HG03039 (cell line): ENCODE measurements around the gene STK26.
"Not testable (repeated sequence)": the region's sequence is repeated elsewhere in the genome, so short reads cannot be mapped to it uniquely, and the experiment has no call there.

ENCODE experiments used
- ATAC-seq: cut with Tn5 transposase; IDR thresholded peaks from one replicate; pipeline ENCODE4 v1.9.1; 2021; ENCODE audit warnings: mild to moderate bottlenecking, moderate library complexity; ENCODE audit not compliant: unreplicated experiment

The STK26 gene

DNA sequence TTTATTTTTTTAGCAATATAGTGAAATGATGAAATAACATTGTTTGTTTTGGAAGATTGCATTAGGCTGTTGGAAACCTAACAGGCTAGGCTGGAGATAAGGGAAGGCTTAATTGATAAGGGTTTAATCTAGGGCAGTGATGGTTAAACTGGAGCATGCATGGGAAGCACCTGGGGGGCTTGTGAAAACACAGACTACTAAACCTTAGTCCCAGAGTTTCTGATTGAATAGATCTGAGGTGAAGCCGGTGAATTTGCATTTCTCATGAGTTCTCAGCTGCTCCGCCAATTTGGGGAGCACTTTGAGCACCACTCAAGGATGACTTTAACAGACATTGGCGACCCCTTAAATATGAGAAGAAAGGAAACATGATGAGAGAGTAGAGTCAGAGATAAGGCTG lies 11.5 kb downstream of the STK26 start:
- ATAC-seq, result no peak

DNA sequence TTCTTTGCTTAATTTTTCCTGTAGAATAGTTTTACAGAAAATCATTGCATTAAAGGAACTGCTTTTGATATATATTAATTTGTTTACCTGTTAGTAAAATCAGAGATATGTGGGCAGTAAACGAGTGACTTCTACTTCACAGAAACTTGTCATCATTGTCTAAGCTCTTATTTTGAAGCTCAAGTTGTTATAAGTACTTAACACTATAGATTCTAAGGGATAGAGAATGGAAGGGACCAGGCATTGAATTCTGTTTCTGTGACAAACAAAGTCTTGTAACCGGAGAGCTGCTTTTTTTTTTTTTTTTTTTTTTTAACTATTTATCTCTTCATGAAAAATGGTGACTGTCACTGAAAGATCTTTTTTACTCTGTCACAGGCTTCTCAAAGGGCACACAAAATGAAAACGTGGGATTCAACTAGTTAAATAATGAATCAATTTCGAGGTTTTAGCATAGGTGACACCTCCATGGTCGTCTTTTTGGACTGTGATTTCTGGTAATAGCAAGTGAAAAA lies 14.4 kb downstream of the STK26 start:
- ATAC-seq, result no peak

DNA sequence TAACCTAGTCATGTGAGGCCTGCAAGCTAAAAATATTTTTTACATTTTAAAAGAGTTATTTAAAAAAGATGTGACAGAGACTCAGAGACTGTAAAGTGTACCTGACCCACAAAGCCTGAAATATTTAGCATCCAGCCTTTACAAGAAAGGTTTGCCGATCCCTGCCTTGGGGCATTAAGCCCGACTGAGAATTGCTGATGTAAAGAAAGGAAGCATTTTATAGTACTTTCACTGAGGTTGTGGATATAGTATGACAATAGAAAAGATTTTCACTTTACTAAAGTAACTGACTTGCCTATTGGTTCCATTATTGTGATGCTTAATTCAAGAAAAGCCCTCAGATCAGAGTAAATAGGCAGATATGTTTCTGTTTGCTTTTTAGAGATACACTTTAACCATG lies 17.0 kb downstream of the STK26 start:
- no peak for ATAC-seq

DNA sequence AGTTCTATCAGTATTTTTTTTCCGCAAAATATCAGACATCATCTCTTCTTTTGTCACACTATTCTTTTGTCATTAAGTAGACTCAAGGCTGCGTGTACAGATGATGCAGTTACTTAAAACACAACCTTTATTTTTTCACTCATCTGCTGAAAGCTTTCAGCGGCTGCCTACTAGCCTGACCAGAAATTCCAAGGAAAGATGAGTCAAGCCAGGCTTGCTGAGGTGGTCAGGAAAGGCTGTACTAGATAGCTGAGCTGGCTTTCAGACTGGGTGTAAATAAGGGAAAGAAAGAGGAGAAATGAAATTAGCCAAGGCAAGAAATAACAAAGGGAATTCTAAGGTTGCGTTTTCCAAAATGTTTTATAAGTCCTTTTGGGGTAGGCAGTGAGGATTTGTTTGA lies 17.9 kb downstream of the STK26 start:
- no peak for ATAC-seq

DNA sequence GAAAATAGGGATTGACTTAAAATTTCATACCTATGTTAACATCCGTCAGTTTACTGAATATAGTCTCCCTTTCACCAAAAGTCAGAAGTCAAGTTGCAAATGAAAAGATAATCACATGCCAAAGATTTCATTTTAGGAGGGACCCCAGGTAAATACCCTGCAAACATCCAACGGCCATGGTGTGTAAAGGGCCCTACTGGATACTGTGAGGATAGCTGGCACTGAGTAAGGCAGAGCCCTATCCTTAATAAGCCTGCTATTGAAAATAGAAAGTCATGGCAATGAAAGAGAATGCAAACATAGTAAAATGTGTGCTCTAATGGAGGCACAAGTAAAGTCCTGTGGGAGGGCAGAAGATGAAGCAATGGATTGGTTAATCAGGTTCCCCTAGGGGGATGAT lies 20.9 kb downstream of the STK26 start:
- ATAC-seq, result no peak

DNA sequence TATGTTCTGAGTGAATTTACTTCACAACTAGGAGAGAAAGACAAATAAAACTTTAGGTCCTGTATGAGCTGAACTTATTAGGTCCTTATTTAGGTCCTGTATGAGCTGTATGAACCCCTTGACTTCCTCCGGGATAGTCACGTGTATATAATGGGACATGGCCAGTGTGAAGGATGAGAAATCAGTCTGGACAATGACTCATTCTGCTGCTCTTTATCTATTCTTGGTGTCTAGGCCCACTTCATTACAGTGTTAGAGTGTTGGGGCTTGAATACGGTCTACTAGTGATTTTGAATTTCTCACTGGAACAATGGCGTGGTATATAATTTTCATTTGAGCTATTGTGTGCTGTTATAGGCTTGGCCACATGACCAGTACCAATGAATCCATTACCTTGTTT lies 21.9 kb downstream of the STK26 start:
- ATAC-seq, result no peak

DNA sequence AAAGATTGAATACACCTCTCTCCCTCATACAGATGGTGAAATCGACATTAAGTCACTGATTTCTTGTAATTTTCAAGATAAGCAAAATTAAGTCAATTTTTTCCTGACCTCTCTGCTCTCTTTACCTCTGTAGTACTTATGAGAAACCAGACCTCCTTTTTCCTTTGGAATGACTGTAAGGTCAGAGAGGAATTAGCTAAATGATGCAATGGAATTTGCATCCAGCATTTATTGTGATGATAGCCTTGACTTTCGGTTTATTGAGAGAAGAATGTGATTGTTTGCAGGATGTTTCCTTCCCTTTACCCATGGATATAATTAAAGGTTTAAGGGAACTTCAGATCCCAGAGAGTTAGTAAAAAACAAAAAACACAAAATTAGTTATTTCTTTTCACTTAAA lies 22.4 kb downstream of the STK26 start:
- ATAC-seq, result no peak

DNA sequence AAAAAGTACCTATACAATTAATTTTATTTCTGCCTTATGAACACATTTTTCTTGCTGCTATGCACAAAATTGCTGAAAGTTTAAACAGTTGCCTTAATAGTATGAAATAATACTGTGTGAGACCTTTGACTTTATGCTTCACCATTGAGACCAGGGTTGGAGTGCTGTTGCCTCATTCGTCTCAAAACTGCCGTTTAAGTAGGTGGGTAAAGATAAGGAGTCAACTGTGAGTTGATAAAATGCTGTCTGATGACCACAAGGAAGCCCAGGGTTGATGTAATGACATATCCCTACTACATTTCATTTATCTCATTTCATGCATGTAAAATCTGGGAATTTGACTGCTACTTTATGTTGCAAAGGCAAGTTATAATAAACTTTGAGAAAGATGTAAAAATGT lies 23.4 kb downstream of the STK26 start:
- no peak for ATAC-seq

DNA sequence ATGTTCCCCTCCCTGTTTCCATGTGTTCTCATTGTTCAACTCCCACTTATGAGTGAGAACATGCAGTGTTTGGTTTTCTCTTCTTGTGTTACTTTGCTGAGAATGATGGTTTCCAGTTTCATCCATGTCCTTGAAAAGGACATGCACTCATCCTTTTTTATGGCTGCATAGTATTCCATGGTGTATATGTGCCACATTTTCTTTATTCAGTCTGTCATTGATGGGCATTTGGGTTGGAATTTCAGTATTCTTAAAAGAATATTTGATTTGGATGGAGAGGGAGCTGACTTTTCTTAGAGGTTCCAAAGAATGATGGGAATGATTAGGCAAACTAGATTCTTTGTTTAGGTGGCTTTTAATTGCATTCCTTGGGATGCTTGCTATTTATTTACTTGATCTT lies 28.7 kb downstream of the STK26 start:
- ATAC-seq, result not testable (repeated sequence)

DNA sequence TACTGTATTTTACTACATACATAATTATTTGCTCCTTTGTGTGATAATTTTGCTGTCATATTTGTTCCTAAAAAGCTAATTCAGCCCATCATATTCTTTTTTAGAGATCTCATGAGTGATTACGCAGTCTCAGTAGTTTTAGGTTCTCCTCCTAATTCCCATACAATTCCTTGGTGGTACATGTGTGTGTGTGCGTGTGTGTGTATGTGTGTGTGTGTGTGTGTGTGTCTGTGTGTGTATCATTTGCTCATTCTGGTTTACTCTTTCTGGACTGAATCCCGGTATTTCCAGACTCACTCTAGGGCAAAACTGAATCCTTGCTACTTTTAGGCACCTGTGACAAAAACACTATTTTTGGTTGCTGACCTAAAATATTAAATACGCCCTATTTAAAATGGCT lies 34.9 kb downstream of the STK26 start:
- ATAC-seq, result no peak

DNA sequence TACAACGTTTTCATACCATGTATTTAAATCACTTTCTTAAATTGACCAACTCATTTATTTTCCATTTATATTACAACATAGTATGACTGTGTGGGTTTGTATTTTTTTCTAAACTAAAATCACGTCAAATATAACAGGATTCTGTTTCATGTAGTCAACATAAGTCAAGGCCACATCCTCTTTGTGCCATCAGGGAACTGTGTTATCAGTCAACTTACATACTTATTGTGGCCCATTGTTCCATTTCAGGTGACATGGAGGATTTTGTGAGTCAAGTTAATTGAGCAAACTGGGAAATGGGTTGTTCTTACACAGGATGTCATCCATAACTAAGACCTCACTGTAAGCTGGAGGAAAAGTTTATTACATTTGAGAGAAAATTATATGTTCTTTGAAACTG lies 35.9 kb downstream of the STK26 start:
- no peak for ATAC-seq

DNA sequence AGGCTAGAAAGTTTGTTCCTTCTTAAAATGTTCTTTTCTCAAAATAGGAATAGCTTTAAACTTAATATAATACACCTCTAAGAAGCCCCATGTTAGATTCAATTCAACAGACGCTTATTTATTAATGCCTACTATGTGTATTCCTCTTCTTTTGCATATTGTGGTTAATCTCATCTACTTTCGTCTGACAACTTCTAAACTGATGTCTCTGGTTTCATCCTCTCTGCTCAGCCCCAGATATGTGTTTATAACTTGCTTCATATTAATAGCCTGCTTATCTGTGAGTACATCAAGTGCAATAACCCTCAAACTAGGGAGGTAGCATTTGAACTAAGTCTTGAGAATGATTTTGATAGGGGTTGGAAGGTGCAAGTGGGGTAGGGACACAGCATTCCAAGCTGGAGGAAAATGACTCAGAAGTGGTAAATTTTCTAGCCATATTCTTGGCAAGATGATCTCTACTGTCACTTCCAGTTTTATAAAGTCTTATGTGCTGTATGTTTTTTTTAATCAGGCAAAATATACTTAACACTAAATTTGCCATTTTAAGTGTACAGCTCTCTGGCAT lies 37.0 kb downstream of the STK26 start:
- ATAC-seq, result no peak

DNA sequence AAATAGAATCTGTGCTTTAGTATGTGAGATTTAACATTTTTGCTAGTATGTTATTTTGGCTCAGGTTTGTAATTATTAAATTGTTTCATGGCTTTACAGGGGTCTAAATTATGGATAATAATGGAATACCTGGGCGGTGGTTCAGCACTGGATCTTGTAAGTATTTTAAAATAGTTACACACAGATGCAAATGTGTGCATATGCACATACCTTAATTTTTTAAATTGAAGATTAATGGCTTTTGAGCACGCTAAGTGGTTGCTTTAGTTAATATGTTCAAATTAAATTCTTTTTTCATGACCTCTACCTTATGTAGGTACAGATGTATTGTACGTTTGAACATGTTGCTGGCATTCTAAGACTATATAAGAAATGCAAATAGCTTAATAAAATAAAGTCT lies 40.2 kb downstream of the STK26 start:
- ATAC-seq, result no peak

DNA sequence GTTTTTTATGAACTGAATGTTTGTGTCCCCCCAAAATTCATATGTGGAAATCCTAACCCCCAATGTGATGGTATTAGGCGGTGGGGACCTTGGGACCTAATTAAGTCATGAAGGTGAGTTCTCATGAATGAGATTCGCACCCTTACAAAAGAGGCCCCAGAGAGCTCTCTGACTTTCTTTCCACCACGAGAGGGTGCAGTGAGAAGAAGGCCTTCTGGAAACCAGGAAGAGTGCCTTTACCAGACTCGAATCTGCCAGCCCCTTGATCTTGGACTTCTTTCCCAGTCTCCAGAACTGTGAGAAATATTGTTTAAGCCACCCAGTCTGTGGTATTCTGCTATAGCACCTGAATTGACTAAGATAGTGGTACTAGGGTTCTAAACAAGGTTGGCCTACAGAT lies 40.8 kb downstream of the STK26 start:
- ATAC-seq, result no peak

DNA sequence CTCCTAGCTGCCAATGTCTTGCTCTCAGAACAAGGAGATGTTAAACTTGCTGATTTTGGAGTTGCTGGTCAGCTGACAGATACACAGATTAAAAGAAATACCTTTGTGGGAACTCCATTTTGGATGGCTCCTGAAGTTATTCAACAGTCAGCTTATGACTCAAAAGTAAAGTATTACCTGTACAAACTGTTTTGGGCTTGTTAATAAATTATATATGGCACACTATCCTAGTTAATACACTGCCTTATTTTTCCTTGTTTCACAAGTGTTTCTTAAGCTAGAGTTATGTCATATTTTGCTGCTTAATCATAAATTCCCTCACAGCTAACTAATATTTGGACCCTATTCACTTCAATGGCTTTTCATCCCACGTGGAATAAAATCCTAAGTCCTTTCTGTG lies 45.3 kb downstream of the STK26 start:
- ATAC-seq, result no peak

DNA sequence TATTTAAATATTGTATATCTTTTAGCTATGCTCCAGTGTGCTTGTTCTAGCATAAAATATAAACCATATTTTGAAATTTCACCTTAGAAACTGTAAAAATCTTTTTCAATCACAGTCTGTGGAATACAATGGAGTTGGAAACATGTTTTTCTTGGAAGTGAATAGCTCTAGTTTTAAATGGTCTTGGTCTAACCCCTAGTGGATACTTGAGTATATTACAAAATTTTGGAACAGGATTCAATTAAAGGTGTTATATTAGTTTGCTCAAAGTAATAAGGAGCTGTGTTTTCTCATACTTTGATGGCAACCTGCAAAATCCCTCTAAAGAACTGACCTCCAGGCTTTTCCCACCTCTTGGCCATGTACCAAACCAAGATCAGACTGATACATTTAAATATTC lies 48.2 kb downstream of the STK26 start:
- ATAC-seq, result no peak

DNA sequence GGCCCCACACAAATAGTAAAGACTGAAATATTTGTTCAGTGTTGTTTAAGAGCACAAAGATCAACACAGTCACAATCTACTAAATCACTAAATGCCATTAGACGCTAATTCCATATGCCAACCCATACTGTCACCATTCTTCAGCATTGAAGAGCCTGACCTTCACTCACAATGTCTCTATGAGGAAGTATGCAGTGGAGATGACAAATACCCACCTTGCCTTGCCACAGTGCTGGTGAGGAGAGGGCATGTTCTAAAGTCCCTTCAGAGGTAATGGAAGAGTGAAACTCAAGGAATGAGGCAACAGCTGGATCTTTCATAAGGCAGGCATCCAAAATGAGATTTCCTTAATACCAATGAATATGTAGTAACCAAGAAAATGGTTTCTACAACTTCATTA lies 54.3 kb downstream of the STK26 start:
- no peak for ATAC-seq

DNA sequence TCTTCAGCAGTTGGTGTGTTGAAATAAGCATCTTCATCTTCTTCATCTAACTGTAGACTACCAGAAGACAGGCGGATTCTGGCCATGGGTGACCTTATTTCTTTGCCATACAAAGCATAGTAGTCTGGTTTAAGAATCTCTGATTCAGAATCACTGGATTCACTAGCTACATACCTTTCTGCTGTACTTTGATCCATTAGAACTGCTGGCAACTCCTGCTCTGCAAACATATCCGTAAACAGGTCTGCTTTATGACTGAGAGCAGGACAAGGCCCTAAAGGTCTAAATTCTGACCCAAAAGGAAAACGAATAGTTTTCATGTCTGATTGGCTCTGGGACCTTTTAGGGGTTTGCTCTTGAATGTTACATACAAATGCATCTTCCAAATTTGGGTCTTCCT lies 54.8 kb downstream of the STK26 start:
- ATAC-seq, result no peak

DNA sequence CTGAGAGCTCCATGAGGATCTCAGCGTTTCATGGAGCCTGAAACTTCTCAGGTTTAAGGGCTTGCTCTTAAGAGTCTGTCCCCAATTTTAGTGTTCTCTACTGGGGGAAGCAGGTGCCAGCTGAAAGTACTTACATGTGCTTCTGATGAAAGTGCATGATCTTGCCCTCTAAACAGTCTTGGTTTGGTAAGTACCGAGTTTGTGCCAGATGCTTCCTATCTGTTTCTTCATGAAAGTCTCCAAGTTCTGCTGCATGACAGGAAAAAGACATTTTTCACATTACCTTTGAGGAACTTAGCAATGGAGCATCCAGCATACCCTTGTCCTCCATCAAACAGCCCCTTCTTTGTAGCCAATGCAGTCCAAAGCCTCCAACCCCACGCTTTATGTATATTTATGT lies 62.7 kb downstream of the STK26 start:
- ATAC-seq, result no peak

DNA sequence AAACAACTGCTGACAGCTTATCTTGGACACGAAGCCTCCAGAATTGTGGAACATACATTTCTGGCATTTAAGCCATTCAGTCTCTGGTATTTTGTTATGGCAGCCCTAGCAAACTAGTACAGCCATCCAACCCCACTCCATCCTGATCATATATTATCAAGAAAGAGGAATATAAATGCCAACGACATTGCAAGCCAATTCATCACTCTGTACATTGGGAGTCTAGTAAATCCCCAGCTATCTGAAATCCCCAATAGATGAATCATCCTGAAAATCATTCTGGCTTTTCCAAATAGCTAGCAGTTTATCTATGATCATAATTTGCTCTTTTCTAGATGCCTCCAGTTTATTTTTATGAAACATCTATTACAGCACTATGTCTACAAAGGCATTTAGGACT lies 63.6 kb downstream of the STK26 start:
- ATAC-seq, result no peak

DNA sequence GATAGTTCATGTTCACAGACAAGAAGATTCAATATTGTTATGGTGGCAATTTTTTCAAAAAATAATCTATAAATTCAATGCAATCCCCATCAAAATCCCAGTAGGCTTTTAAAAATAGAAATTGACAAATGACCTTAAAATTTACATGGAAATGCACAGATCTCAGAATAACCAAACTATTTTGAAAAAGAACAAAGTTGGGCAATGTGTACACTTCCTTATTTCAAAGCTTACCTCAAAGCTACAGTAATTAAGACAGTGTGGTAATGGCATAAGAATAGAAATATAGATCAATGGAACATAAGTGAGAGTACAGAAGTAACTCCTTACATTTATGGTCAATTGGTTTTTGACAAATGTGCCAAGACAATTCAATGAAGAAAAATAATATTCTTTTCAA lies 65.8 kb downstream of the STK26 start:
- no peak for ATAC-seq

DNA sequence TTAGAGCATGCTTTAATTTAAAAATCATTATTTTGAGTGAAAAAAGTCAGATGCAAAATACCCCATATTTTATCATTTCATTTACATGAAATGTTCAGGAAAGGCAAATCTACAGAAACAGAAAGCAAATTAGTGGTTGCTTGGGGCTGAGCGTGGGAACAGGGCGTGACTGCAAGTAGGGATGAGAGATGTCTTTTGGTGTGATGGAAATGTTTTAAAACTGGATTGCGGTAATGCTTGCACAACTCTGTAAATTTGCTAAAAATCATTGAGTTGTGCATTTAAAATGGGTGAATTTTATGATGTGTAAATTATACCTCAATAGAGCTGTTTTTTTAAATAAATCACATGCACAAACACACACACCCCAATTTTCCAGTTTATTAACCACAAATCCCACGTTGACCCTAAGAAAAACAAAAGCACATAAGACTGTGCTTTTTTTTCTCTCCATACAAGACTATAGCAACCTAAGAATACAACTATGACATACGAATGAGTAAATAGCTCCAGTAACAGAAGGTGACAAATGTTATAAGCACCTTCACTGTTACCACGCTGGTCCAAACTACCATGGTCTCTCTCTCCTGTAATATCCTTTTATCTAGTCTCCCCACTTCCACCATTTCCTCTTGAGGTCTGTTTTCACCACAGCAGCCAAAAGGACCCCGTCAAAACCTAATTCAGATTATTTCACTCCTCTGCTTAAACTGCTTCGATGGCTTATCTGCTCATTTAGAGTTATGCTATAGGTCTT lies 67.5 kb downstream of the STK26 start:
- no peak for ATAC-seq
